22Rv1 (cell line): ENCODE data around the gene APBB1.

Experiments used
- H3K27ac ChIP-seq: fragments of 450-650 bp; 2 replicates; pipeline ENCODE4 v1.5.1; 2017
- ZFX ChIP-seq: fragments of 450-650 bp; IDR thresholded peaks from 2 replicates; pipeline ENCODE4 v1.6.1; 2017; ENCODE audit warnings: antibody characterized with exemption, borderline replicate concordance
- TF ChIP-seq, protein P1 (sequence below): fragments of 450-650 bp; IDR thresholded peaks from 2 replicates; pipeline ENCODE4 v1.5.1; 2017; ENCODE audit warnings: mild to moderate bottlenecking

APBB1 gene

DNA sequence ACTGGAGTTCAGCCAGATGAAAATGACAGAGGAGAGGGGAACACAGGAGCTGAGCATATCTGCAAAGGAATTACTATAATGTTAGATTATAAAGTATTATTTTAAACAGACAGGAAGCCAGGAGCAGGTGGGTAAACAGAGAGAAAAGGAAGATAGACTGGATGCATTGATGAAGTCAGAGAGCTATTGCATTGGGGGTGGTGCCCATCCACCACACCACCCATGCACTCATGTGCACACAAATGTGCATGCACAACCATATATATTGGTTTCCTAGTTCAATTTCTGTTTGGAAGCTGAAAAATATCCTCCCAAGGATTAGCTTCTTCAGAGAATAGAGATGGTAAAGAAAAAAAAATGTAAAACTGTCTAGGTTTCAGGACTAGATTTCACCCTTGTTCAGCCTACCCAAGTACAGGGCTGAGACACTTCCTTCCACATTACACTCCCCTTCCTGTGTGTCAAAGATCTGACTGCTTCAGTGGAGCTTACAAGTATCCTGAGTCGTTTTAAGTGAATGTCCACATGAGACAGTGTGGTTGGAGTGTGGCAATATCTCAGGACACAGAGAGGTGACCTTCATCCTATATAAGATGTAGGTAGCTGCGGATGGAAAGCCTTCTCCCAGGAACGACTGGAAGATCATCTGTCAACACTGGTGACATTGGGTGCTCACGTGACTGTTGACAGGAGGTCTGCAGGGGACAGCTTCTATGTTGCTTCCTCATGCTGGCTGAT is 40.8 kb downstream of the APBB1 start:
- H3K27ac ChIP-seq, result no peak overlapping the region
- TF ChIP-seq ZFX, result no peak
- TF ChIP-seq, protein P1, sequence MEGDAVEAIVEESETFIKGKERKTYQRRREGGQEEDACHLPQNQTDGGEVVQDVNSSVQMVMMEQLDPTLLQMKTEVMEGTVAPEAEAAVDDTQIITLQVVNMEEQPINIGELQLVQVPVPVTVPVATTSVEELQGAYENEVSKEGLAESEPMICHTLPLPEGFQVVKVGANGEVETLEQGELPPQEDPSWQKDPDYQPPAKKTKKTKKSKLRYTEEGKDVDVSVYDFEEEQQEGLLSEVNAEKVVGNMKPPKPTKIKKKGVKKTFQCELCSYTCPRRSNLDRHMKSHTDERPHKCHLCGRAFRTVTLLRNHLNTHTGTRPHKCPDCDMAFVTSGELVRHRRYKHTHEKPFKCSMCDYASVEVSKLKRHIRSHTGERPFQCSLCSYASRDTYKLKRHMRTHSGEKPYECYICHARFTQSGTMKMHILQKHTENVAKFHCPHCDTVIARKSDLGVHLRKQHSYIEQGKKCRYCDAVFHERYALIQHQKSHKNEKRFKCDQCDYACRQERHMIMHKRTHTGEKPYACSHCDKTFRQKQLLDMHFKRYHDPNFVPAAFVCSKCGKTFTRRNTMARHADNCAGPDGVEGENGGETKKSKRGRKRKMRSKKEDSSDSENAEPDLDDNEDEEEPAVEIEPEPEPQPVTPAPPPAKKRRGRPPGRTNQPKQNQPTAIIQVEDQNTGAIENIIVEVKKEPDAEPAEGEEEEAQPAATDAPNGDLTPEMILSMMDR, result no peak

GRCh38 chr11:6371825-6372224 is 47.1 kb downstream of the APBB1 start:
- TF ChIP-seq, protein P1, result no peak
- TF ChIP-seq ZFX, result no peak
- no peak overlapping the region for H3K27ac ChIP-seq

DNA sequence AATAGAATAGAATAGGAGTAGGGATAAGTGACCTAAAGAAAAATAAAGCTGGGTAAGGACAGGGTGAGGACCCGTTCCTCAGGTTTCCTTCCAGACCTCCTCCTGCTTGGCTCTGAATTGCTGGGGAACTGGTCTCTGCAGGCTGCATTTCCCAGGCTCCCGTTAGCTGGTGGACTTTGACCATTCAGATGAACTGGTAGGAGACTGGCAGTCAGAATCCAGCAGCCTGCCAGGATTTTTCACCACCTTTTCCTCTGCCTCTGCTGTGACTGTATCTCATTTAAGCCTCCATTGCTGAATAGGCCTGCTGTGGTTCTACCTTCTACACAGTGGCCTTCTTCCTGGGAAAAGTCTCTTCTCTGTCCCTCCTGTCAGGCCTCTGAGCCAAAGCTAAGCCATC is 53.2 kb downstream of the APBB1 start:
- H3K27ac ChIP-seq, result peak overlapping the region; percentile 40
- no peak for TF ChIP-seq ZFX
- TF ChIP-seq, protein P1, result no peak

DNA sequence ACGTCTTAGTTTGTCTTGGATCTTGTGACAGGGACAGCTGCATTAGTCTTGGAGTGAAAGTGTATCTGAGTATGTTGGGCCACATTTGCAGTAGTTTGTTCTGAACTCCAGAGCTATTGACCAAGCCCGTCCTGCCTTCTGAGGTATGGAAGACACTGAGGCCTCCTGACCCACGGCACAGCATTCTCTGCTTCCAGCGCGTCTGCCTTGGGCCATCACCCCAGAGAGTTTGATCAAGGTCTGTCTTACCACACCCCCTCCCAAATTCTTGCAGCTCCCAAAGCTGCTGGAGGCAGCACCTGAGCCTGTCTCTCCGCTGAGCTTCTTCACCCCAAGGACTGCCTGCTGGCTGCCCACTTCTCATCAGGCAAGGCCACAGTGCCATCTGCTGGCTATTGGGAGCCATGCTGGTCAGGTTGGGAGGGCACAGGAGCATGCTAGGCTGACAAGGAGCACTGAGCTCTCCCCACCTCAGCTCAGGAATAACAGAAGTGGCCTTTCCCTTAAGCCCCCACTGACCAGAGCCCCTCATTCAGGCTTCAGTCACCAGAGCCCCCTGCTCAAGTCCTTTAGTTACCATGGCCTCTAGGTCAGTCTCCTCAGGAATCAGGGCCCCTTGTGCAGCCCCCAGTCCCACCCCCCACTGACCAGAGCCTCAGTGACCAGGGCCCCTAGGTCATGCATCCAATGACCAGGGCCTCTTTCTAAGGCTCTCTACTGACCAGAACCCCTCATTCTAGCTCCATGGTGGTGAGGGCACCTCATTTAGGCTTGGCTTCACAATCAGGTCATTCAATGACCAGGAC is 55.8 kb downstream of the APBB1 start:
- H3K27ac ChIP-seq, result no peak overlapping the region
- no peak for TF ChIP-seq ZFX
- TF ChIP-seq, protein P1, result peak; percentile 94

DNA sequence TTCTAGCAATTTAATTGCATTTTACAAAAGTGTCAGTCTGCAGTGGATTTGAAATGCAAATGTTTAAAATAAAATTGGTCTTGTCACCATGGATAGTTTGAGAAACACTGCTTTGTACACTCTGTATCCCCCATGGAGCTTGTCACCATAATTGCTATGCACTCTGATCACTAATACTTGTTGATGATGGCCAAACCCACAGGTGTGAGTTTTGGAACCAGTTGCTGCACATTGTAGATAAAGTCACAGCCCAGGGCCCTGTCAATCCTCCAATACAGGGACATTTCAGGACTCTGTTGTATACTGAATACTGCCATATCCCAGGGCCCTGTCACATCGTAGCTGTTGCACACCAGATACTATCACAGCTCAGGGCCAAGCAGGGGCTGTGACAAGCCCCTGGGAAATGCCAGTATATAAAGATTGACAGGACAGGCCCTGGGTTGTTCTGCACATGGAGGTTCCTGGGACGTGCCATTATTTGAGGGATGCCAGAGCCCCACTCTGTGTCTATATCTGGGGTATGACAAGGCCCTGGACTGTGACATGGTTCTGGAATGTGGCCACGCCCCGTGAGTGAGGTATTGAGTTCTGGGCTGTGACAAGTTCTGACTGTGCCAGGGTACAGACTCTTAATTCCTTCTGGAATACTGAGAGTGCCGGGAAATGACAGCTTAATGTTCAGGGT is 56.6 kb downstream of the APBB1 start:
- H3K27ac ChIP-seq, result no peak overlapping the region
- TF ChIP-seq, protein P1, result no peak
- TF ChIP-seq ZFX, result no peak

DNA sequence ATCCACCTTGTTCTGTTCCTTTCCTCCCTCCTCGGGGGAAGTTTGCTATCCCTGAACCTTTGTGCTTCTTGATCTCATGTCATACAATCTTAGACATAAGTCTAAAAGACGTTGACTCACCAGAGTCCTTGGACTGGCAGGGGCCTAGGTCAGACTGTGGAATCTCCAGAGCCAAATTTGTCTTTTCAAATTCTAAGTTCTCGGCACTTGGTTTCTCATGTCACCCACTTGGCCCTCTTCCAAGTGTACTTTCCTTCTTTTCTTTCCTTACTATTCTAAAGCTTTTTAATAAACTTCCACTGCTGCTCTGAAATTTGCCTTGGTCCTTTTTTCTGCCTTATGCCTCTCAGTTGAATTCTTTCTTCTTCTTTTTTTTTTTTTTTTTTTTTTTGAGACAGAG is 58.7 kb downstream of the APBB1 start:
- TF ChIP-seq, protein P1, result no peak
- no peak for TF ChIP-seq ZFX

More for the DNA sequence above, 58.7 kb downstream of the APBB1 start:
- H3K27ac ChIP-seq, result no peak overlapping the region
